ENCODE results near the gene TAF1C. TPM values are rescaled to one million over a fixed set of nuclear protein-coding genes. Genes with fewer than 3 reads are reported as not detected.

The TAF1C gene
- polyA plus RNA-seq, 1 of the 3 experiments (the other 2 are of a cell fraction) = 49.3 TPM

GRCh38 chr16:84232060-84232459 is 45.2 kb upstream of the TAF1C start:
- POLR2A ChIA-PET = no interaction called here
- 82% methylated on average over 5 of the region's 5 CpGs for WGBS (ENCODE audit: low lambda C conversion rate)

GRCh38 chr16:84229471-84229870 is 42.6 kb upstream of the TAF1C start:
- H3K4me3 ChIP-seq (ENCODE audit: low read depth in 2 of 2, low read length in 1 of 2) = no peak overlapping the region
- CTCF ChIA-PET = no interaction called here
- POLR2A ChIA-PET = no interaction called here
- DNase-seq = no peak
- peaks cover 7 to 18% of the 10 kb centered on the region in 2 experiments; a peak in 2 of 4 replicates for H3K4me1 ChIP-seq (ENCODE audit: control insufficient read depth in 1 of 2, insufficient read depth in 2 of 2, low read depth in 1 of 2, low read length in 1 of 2)
- H3K9me3 ChIP-seq = no peaks in the 10 kb centered on the region
- H2AFZ ChIP-seq (ENCODE audit: low read depth) = no peak overlapping the region
- H3F3A ChIP-seq (replicated peaks; ENCODE audit: insufficient read depth) = peaks cover 3% of the 10 kb centered on the region
- no peaks in the 10 kb centered on the region for H3K79me2 ChIP-seq (ENCODE audit: insufficient read depth)
- TF ChIP-seq EZH2phosphoT487 (IDR thresholded peaks at IDR 0.05; ENCODE audit: borderline replicate concordance, low read depth) = no peak
- no peak for TF ChIP-seq RAD21 (IDR thresholded peaks at IDR 0.05; ENCODE audit: low read length)
- no peak for TF ChIP-seq TEAD4 (IDR thresholded peaks at IDR 0.05; ENCODE audit: borderline replicate concordance, insufficient read depth)
- no peak for TF ChIP-seq CTCF (IDR thresholded peaks at IDR 0.05)
- no peak for TF ChIP-seq YY1 (IDR thresholded peaks at IDR 0.05; ENCODE audit: low read depth)
- no peak for TF ChIP-seq POLR2AphosphoS5 (IDR thresholded peaks at IDR 0.05; ENCODE audit: low read depth, low read length)
- TF ChIP-seq RXRA (IDR thresholded peaks at IDR 0.05; ENCODE audit: borderline replicate concordance, low read depth) = no peak
- TF ChIP-seq IRF3 (IDR thresholded peaks at IDR 0.05; ENCODE audit: low read depth, low read length) = no peak
- TF ChIP-seq TCF12 (IDR thresholded peaks at IDR 0.05) = no peak
- no peaks in the 10 kb centered on the region for H3K36me3 ChIP-seq (replicated peaks in 1 of 2; ENCODE audit: control insufficient read depth in 1 of 2, insufficient read depth in 2 of 2, low read length in 1 of 2)
- no peaks in the 10 kb centered on the region for H3K9me2 ChIP-seq
- H4K20me1 ChIP-seq (ENCODE audit: insufficient read depth) = no peaks in the 10 kb centered on the region
- H3K4me2 ChIP-seq = no peak overlapping the region
- H3K27ac ChIP-seq (ENCODE audit: low read depth in 2 of 2, low read length in 1 of 2) = no peak overlapping the region; a peak in 1 of 4 replicates
- 90% methylated on average over 10 of the region's 11 CpGs for WGBS (ENCODE audit: low lambda C conversion rate)
- H3K27me3 ChIP-seq (ENCODE audit: insufficient read depth) = no peaks in the 10 kb centered on the region
- H3K9ac ChIP-seq = no peak overlapping the region

More at GRCh38 chr16:84232060-84232459, 45.2 kb upstream of the TAF1C start:
- H3K27me3 ChIP-seq (ENCODE audit: insufficient read depth) = no peaks in the 10 kb centered on the region
- H3K4me3 ChIP-seq (ENCODE audit: low read depth in 2 of 2, low read length in 1 of 2) = no peak overlapping the region
- no peaks in the 10 kb centered on the region for H3K9me3 ChIP-seq
- H3K4me1 ChIP-seq (ENCODE audit: control insufficient read depth in 1 of 2, insufficient read depth in 2 of 2, low read depth in 1 of 2, low read length in 1 of 2) = peaks cover 10 to 13% of the 10 kb centered on the region in 2 experiments; a peak in 2 of 4 replicates
- H4K20me1 ChIP-seq (ENCODE audit: insufficient read depth) = no peaks in the 10 kb centered on the region
- TF ChIP-seq CTCF (IDR thresholded peaks at IDR 0.05) (no peak), SIN3A (IDR thresholded peaks at IDR 0.05; ENCODE audit: borderline replicate concordance, low read depth, low read length) (no peak), MAX (IDR thresholded peaks at IDR 0.05; ENCODE audit: low read depth) (no peak)
- H3K27ac ChIP-seq (ENCODE audit: low read depth in 2 of 2, low read length in 1 of 2) = no peak overlapping the region
- no peak overlapping the region for H3K4me2 ChIP-seq
- H3K36me3 ChIP-seq (replicated peaks in 1 of 2; ENCODE audit: control insufficient read depth in 1 of 2, insufficient read depth in 2 of 2, low read length in 1 of 2) = no peaks in the 10 kb centered on the region
- no peak for DNase-seq
- H3F3A ChIP-seq (replicated peaks; ENCODE audit: insufficient read depth) = peaks cover 3% of the 10 kb centered on the region
- CTCF ChIA-PET = interaction anchor here (1.6 kb wide), 1 partner anchor 33 kb away, joined by 3 read pairs; no protein-coding TSS in a partner anchor
- no peak overlapping the region for H3K9ac ChIP-seq
- no peaks in the 10 kb centered on the region for H3K79me2 ChIP-seq (ENCODE audit: insufficient read depth)
- no peaks in the 10 kb centered on the region for H3K9me2 ChIP-seq
- no peak overlapping the region for H2AFZ ChIP-seq (ENCODE audit: low read depth)
